Germinal center (tissue), 1 donor: ENCODE data around the gene DMXL1.
A peak's percentile ranks its signal among the peaks of the same experiment; 100 is the strongest.

Source experiments
- DNase-seq: peaks from one replicate; pipeline ENCODE4 v3.0.0; 2012; ENCODE audit warnings: mixed read lengths, low spot score

Gene DMXL1

DNA sequence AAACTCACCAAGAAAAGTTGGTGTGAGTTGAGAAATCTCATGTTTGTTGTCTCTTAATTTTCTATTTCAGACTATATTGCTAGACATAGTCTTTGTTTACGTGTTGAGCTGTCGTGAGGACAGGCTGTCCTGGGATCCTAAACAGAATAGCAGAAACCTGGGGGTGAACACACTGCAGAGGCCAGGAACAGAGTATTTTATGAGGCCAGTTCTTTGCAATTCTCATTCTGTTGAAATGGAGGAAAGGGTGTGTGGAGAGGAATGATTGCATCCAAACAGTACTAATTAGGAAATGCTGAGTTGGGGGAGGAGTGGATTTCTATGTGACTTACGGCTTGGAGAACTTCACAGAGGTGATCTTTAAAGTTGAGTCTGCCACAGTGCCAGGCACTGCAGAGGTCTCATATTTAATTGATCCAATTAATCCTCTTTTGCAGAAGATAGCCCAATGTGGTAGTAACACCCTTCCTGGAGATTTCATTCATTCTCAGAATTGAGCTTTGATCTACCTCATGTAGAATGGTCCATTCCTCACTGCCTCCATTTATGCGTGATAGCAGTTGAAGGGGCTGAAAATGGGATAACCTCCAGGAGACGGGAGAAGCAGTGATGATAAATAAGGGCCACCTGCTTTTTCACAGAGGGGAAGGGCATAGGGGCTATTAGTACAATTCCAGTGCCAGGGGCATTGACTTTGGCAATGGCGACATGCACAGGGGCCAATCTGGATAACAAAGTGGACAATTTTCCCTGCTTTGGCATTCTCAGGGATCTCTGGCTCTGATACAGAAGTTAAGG lies 200.3 kb downstream of the DMXL1 start:
- DNase-seq, result no peak

DNA sequence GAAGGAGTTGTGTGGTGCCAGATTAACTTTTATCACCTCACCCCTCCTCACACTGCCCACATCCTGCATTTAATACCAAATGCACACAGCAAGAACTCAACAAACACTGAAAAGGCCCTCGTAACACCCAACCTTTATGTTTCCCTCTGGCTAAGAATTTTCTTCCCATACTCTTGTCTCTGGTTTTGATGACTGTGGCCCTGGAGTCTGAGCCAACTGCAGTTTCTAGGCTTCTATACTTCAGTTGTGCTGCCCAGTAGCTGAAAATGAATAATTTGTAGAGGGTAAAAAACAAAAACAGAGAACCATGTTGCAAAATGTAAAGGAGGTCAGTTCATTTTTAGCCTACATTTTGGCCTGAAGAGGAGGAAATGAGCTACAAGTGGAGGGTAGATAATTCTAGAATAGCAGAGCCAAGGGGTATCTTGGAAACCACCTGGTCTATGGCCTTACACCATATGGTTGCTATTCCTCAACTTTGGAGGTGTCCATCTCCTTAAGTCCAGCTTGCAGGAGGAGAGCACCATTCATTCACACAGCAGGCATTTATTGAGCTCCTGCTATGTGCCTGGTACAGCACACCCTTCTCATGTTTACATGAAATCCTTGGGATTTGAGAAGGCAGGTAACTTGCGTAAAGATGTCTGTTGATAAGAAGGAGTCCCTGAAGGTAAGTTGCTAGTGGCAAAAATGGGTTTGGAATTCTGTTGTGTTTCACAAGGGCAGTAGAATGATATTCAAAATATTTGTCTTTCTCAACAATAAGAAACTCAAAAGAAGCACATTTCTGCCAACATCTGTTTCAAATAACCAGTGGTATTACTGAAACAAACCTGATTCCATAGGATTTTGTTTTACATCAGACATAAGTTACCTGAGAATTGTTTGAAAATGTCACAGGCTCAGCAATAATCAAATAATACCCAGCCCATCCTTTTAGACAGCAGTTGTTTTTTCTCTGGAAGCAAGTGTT lies 201.2 kb downstream of the DMXL1 start:
- no peak for DNase-seq

DNA sequence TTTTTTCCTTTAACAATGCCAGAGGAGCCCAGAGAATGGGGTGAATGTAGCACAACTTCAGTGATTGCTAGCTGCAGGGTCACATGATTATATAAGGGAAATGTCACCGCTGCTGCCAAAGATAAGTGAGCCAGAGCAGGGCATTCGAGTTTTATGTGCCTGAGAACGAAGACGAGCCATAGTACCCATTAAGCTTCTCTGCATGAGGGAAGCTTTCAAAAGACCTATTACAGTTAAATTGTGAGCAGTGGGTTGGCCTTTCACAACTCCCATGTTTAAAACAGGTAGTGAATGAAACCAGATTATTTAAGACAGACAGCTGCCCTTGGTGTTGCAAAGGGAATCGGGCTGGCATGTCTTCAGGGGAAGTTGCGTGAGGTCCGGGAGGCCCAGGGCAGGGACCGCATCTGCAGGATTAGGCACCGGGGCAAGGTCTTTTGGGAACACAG lies 202.5 kb downstream of the DMXL1 start:
- no peak for DNase-seq

DNA sequence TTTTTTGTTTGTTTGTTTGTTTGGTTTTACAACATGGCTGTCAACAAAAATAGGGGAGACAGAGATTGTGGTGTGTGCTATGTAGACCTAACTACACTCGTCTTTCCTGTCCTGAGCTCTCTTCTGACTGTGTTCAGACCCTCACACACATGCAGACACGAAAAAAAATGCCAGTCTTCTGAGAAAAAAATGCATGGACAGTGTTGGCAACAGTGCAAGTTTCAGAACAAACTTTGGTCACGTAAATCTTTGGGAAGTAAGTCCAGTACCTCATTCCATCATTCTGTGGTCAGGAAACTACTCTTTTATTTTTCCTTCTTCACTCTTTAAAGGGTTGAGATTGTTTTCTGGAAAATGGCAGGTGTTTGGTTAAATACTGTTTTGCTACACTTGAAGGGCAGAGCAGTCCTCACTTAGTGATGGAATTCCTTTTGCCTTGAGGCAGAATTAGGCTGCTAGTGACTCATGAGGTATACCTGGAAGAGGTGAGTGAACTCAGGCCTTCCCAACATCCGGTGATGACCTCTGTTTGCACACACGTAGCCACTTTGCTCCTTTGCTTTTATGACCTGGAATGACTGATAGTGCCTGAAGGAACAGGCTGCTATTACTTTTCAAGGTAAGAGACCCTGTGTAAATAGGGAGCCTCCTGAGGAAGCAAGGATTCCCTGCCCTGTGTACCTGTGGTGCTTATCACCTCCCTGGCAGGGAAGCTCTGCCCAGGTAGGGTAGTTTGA lies 203.3 kb downstream of the DMXL1 start:
- DNase-seq, result no peak

GRCh38 chr5:119274767-119275130 lies 203.9 kb downstream of the DMXL1 start:
- DNase-seq, result no peak

DNA sequence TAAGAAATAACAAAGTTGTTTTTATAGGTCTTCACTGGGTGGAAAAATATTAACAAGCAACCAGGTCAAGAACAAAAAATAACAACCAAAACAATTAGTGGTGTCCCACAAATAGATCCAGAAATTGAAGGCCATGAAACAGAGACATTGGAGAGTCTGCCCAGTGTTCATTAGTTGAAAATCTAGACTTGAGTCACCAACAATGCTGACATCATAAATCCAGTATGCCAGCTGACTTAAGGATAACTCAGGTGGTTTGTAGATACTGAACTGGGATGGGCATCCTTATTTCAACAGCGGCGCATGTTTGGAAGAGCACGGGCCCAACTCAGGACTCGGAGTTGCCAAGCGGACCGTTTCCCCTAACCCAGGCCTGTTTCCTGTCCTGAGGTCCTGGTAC lies 204.3 kb downstream of the DMXL1 start:
- DNase-seq, result no peak

DNA sequence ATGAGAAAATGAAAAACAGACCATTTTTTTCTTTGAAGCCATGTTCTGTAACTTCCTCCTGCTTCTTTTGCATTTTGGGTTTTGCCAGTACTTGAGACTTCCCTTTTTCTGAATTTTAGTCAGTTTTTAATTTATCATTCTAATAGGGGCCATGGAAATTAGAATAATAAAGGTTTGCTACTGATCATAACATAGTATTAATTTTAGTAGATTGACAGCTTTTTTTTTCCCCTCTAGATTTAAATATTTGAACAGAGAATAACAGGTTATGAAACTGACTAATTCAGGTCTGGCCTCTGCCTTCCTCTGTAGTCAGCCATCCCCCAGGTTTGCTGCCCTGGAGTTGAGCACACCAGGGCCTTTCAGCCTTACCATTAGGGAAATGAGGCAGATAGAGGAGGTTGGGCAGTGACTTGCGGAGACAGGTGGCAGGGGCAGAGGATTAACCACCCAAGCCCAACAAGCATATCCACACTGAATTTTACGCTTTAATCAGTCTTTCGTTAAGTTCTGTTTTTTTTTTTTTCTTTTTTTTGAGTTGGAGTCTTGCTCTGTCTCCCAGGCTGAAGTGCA lies 204.8 kb downstream of the DMXL1 start:
- DNase-seq, result peak; percentile 74

GRCh38 chr5:119276978-119277377 lies 206.1 kb downstream of the DMXL1 start:
- no peak for DNase-seq

DNA sequence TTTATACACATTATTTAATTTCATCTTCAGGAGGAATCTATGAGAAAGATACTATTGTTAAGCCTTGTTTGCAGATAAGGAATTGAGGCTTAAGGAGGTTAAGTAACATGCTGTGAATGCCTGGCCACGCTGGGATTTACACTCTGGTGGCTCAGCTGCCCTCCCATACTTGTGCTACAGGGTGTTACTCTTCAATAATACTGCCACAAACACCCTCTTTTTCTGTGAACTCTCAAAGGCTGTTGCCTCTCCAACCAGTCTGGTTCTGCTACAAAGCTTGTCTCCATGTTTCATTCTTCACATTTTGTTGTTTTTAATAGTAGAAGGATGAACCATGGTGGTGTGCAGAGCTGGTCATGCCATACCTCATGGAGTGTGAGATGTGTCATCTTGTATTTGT lies 208.2 kb downstream of the DMXL1 start:
- no peak for DNase-seq

- no peak for DNase-seq
Measured at GRCh38 chr5:119280380-119280779, 209.5 kb downstream of the DMXL1 start.

DNA sequence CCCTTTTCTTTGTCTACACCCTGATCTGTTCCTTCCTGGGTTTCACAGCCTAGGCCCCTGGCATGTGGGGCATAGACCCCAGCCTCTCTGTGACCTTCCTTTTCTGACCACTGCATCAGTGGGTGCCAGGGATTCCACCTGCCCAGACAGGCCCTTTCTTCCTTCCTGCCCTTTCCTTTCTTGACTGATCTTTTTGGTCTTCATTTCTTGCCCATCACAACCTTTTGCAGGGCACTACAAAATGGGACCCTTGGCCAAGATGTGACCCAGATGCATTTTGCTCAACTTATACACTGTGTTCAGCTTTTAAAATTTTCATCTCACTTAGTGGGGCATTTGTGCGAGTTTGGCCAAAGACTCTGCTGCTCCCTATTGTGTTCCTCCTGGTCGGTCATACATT lies 211.7 kb downstream of the DMXL1 start:
- DNase-seq, result no peak

GRCh38 chr5:119284031-119284430 lies 213.1 kb downstream of the DMXL1 start:
- no peak for DNase-seq

GRCh38 chr5:119285070-119285916 lies 214.4 kb downstream of the DMXL1 start:
- no peak for DNase-seq

GRCh38 chr5:119286511-119287488 lies 215.9 kb downstream of the DMXL1 start:
- DNase-seq, result no peak

DNA sequence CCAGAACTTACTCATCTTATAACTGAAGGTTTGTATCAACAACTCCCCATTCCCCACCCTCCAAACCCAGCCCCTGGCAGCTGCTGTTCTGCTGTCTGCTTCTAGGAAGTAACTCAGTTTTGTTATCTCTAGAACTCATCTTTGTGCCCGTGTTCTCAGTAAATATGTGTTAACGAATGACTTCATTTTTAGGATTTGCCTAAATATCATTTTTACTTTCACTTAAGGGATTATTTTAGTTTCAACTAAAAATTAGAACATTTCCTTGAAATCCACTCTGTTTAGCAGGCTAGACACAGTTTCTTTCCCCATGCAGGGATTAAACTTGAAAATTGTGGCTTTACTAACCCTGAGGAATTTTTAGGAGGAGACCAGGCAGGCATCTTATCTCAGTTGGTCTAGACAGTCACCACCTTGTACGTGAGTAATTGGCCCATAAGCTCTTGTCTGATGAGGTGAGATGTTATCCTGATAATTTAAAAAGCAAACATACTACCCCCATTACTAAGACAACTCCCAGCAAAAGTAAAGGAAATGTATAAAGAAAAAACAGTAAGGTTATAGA lies 216.7 kb downstream of the DMXL1 start:
- no peak for DNase-seq

DNA sequence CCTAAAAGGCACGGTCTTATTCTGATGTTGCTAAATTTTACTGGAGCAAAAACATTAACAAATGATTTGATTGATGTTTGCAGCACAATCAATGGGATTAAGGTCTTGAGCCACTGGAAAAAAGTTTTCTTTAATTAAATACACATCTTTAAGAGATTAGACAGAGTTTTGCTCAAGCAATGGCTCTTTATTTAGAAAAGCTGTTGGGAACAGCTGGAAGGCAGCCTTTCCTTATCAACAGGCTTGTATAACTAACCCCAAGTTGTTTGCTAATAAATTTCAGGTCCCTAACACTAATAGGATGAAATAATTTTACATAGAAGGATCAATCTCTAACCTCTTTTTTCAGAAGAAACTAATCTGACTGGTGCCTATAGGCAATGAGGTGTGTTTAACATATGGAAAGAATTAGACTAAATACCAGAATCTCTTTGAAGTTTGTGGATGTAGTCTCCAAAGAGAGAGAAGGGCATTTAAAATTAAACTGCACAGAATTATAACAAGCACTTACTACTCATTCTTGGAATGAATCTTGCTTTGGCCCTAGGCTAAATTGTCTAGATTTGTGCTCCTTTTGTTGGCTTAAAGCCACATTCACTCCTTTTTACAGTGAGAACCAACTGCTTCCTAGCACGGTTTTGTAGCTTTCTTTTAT lies 217.6 kb downstream of the DMXL1 start:
- DNase-seq, result no peak

DNA sequence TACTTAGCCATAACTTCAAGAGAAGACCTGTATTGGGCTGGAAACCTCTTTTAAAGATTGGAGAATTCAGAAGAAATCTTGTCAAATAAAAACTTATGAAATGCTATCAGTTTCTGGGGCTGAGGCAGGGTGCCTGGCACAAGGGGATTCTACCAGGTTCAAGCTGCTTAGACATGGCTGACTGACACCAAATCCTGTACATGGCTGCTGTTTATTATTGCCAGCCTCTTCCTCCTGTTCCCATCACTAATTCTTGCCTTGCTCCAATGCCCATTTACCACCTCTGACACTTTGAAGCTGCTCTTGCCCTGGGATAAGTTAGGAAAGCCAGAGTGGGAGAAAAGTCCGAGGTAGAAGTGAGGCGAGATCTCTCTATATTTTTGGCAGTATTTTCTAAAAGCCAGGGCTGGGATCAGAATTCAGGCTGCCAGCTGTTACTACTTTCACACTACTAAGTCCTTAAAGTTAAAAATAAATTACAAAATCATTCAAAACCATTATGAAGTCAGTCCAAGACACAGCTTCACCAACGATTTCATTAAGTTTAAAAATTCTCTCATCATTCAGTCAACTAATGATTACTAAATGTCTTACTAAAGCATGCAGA lies 218.7 kb downstream of the DMXL1 start:
- no peak for DNase-seq

DNA sequence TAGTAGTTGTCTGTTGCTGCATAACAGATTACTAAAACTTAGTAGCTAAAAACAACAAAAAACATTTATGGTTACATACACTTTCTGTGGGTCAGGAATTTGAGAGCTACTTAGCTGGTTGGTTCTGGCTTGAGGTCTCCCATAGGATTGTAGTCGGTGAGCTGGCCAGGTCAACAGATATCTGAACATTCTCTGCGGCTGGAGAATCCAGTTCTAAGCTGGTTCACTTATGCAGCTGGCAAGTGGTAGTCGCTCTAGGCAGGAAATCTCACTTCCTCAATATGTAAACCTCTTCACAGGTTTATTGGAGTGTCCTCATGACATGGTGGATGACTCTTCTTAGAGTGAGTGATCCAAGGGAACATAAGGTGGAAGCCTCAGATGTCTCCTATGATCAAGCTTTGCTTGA lies 219.3 kb downstream of the DMXL1 start:
- peak; percentile 29 for DNase-seq

DNA sequence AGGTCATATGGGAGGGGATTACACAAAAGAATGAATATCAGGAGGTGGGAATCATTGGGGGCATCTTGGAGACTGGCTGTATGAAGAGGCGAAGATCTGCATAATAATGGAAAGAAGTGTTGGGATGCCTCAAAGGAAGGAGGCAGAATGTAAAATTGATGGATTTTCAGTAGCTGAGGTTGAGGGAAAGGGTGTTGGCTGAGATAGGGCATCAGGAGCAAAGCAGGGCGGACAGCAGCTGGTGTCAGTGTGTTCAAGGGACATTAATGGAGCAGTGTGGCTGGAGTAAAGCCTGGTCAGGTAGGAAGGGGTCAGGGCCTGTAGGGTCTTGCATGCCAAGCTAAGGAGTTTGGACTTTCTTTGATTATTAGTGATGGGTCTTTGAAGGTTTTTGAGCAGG lies 219.7 kb downstream of the DMXL1 start:
- no peak for DNase-seq
